Gastrocnemius medialis (tissue), 4 donors: ENCODE results near the gene QSER1. TPM values are rescaled to one million over a fixed set of nuclear protein-coding genes. Genes with fewer than 3 reads are reported as not detected.

ENCODE experiments used
- ATAC-seq, 2 donors: fragments of 150-250 bp; one replicate each; pipeline ENCODE4 v1.9.1; 2016
- DNase-seq, 2 donors: peaks; one replicate each; pipeline ENCODE4 v3.0.0-alpha.2; 2019
- H3K27ac ChIP-seq, 4 donors: fragments of 200-600 bp; sonication (generic); 1 replicate in 1 of 4; 2 replicates in 3 of 4; pipeline ENCODE4 v1.5.1; 2016 to 2018; ENCODE audit warnings: mild to moderate bottlenecking in 2 of 4, moderate library complexity in 1 of 4
- H3K27me3 ChIP-seq, 3 donors: fragments of 200-600 bp; sonication (generic) in 2 of 3; 1 replicate in 1 of 3; 2 replicates in 2 of 3; pipeline versions ENCODE4 v1.5.1 to v1.6.0; 2016 to 2019; ENCODE audit warnings: mild to moderate bottlenecking in 1 of 3, moderate library complexity in 1 of 3
- H3K36me3 ChIP-seq, 2 donors: fragments of 200-600 bp; sonication (generic) in 1 of 2; one replicate each; pipeline ENCODE4 v1.5.1; 2017 to 2018
- H3K4me1 ChIP-seq, 2 donors: fragments of 200-600 bp; sonication (generic) in 1 of 2; one replicate each; pipeline ENCODE4 v1.5.1; 2016 to 2017; ENCODE audit warnings: mild to moderate bottlenecking in 2 of 2
- H3K4me3 ChIP-seq, 4 donors: fragments of 200-600 bp; sonication (generic) in 3 of 4; 1 replicate in 1 of 4; 2 replicates in 3 of 4; pipeline ENCODE4 v1.5.1; 2016 to 2019; ENCODE audit warnings: mild to moderate bottlenecking in 2 of 4
- H3K9me3 ChIP-seq, 3 donors: fragments of 200-600 bp; sonication (generic) in 2 of 3; 1 replicate in 1 of 3; 2 replicates in 2 of 3; pipeline ENCODE4 v1.5.1; 2016 to 2019
- CTCF ChIP-seq, 5 experiments: fragments of 450-650 bp in 3 of 5; fragments of 200-600 bp in 2 of 5; sonication (generic) in 2 of 5; IDR thresholded peaks in 4 of 5; conservative IDR thresholded peaks in 1 of 5; 1 replicate in 4 of 5; 2 replicates in 1 of 5; pipeline ENCODE4 v1.5.1; 2016 to 2019; ENCODE audit warnings: antibody characterized with exemption in 5 of 5, mild to moderate bottlenecking in 3 of 5, moderate library complexity in 3 of 5
- POLR2A ChIP-seq, 2 donors: fragments of 450-650 bp; IDR thresholded peaks; one replicate each; pipeline ENCODE4 v1.6.1; 2017; ENCODE audit warnings: antibody characterized with exemption in 2 of 2, mild to moderate bottlenecking in 2 of 2, moderate library complexity in 2 of 2
- in situ Hi-C, 4 donors: fragments of 200-750 bp; cut with MboI; loops; one replicate each; pipeline versions ENCODE4 v1.15.0 to v1.8.0; 2017; ENCODE audit warnings: low sequenced_read_pairs in 4 of 4
- intact Hi-C: fragments of 100-400 bp; cut with DNase I; formaldehyde crosslinking; loops from one replicate; pipeline ENCODE4 v1.15.1; 2023; ENCODE audit warnings: low total_unique reads
- total RNA-seq, 4 donors: library from RNA; depleted of rRNA; stranded (reverse); fragments of >200 nt; gene quantifications; one replicate each; pipeline versions ENCODE4 v1.1.0 to v1.2.3, GENCODE V29; 2016

The QSER1 gene
- total RNA-seq, 4 donors from 2014 or later, result 7.5 to 17.2 (median 13.1) TPM

- H3K27ac ChIP-seq, result no peak overlapping the region
- no peaks in the 10 kb centered on the region for H3K9me3 ChIP-seq
- no peak for DNase-seq
- intact Hi-C loops, result no loop called here
- H3K27me3 ChIP-seq, result no peaks in the 10 kb centered on the region
- H3K4me1 ChIP-seq, result no peaks in the 10 kb centered on the region
- no peak for TF ChIP-seq CTCF (IDR thresholded peaks at IDR 0.05 in 4 of 5, conservative IDR thresholded peaks at IDR 0.05 in 1 of 5)
- no peak for TF ChIP-seq POLR2A (IDR thresholded peaks at IDR 0.05)
- no peak for ATAC-seq
- in situ Hi-C loops, result no loop called here
- no peaks in the 10 kb centered on the region for H3K36me3 ChIP-seq
- no peak overlapping the region for H3K4me3 ChIP-seq
Observed at GRCh38 chr11:32983506-32983905, 90.9 kb downstream of the QSER1 start.

- intact Hi-C loops (no loop called here), in situ Hi-C loops (no loop called here)
- ATAC-seq (no peak), DNase-seq (no peak)
- no peaks in the 10 kb centered on the region for H3K4me1 ChIP-seq
- H3K36me3 ChIP-seq, result no peaks in the 10 kb centered on the region
- H3K27ac ChIP-seq, result no peak overlapping the region
- H3K27me3 ChIP-seq, result no peaks in the 10 kb centered on the region
- no peaks in the 10 kb centered on the region for H3K9me3 ChIP-seq
- TF ChIP-seq CTCF (IDR thresholded peaks at IDR 0.05 in 4 of 5, conservative IDR thresholded peaks at IDR 0.05 in 1 of 5) (no peak), POLR2A (IDR thresholded peaks at IDR 0.05) (no peak)
- no peak overlapping the region for H3K4me3 ChIP-seq
Observed at GRCh38 chr11:32985600-32985999, 93.0 kb downstream of the QSER1 start.

GRCh38 chr11:32987851-32988250, 95.2 kb downstream of the QSER1 start:
- Histone ChIP-seq H3K27ac (no peak overlapping the region), H3K9me3 (no peaks in the 10 kb centered on the region), H3K36me3 (no peaks in the 10 kb centered on the region), H3K4me1 (no peaks in the 10 kb centered on the region), H3K4me3 (no peak overlapping the region), H3K27me3 (no peaks in the 10 kb centered on the region)
- intact Hi-C loops, result no loop called here
- TF ChIP-seq POLR2A (IDR thresholded peaks at IDR 0.05) (no peak), CTCF (IDR thresholded peaks at IDR 0.05 in 4 of 5, conservative IDR thresholded peaks at IDR 0.05 in 1 of 5) (no peak)
- ATAC-seq (no peak), DNase-seq (no peak)
- in situ Hi-C loops, result no loop called here

DNA sequence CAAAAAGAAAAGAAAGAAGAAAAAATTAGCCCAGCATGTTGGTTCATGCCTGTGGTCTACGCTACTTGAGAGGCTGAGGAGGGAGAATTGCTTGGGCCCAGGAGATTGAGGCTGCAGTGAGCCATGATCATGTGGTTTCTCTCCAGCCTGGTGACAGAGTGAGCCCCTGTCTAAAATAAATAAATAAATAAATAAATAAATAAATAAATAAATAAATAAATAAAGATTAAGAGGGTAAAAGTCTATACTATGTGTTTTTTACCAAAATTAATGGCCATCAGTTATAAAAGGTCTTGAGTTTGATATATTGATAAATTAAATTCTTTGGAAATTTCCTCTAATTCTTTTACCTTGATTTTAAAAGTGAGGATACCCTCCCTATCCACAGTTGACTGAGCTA, 97.9 kb downstream of the QSER1 start:
- H3K27ac ChIP-seq, result no peak overlapping the region
- intact Hi-C loops (no loop called here), in situ Hi-C loops (no loop called here)
- TF ChIP-seq POLR2A (IDR thresholded peaks at IDR 0.05), result no peak
- TF ChIP-seq CTCF (IDR thresholded peaks at IDR 0.05 in 4 of 5, conservative IDR thresholded peaks at IDR 0.05 in 1 of 5), result no peak
- no peaks in the 10 kb centered on the region for H3K36me3 ChIP-seq
- H3K4me1 ChIP-seq, result no peaks in the 10 kb centered on the region
- H3K9me3 ChIP-seq, result no peaks in the 10 kb centered on the region
- H3K4me3 ChIP-seq, result no peak overlapping the region
- DNase-seq (no peak), ATAC-seq (no peak)
- H3K27me3 ChIP-seq, result no peaks in the 10 kb centered on the region

GRCh38 chr11:32991427-32991826, 98.8 kb downstream of the QSER1 start:
- H3K4me1 ChIP-seq, result no peaks in the 10 kb centered on the region
- in situ Hi-C loops (no loop called here), intact Hi-C loops (no loop called here)
- H3K9me3 ChIP-seq, result no peaks in the 10 kb centered on the region
- H3K27ac ChIP-seq, result no peak overlapping the region
- no peak overlapping the region for H3K4me3 ChIP-seq
- H3K27me3 ChIP-seq, result no peaks in the 10 kb centered on the region
- ATAC-seq, result no peak
- TF ChIP-seq CTCF (IDR thresholded peaks at IDR 0.05 in 4 of 5, conservative IDR thresholded peaks at IDR 0.05 in 1 of 5) (no peak), POLR2A (IDR thresholded peaks at IDR 0.05) (no peak)
- H3K36me3 ChIP-seq, result no peaks in the 10 kb centered on the region
- DNase-seq, result no peak
